ENCODE measurements around the gene ZFP36.

The ZFP36 gene

GRCh38 chr19:39423258-39424086 is 16.8 kb downstream of the ZFP36 start:
- Histone ChIP-seq H3K36me3 (replicated peaks; ENCODE audit: insufficient read depth, low read length) (no peaks in the 10 kb centered on the region), H3K9ac (ENCODE audit: low read length) (no peak overlapping the region)

GRCh38 chr19:39424934-39425333 is 18.3 kb downstream of the ZFP36 start:
- Histone ChIP-seq H3K9ac (ENCODE audit: low read length) (no peak overlapping the region), H3K27ac (ENCODE audit: low read length) (no peak overlapping the region), H3F3A (ENCODE audit: insufficient read depth, low read length) (no peaks in the 10 kb centered on the region), H4K20me1 (ENCODE audit: insufficient read depth, low read length) (no peaks in the 10 kb centered on the region), H3K4me2 (ENCODE audit: low read depth, low read length) (no peak overlapping the region), H3K36me3 (replicated peaks; ENCODE audit: insufficient read depth, low read length) (no peaks in the 10 kb centered on the region), H3K9me2 (replicated peaks; ENCODE audit: insufficient read depth, low read length) (no peaks in the 10 kb centered on the region), H3K27me3 (replicated peaks; ENCODE audit: insufficient read depth, low read length) (peaks cover 4% of the 10 kb centered on the region; the same call in 1 of the 2 replicates), H3K4me1 (ENCODE audit: low read length) (no peaks in the 10 kb centered on the region), H3K4me3 (ENCODE audit: low read length) (no peak overlapping the region), H2AFZ (ENCODE audit: low read length) (no peak overlapping the region), H3K79me2 (ENCODE audit: low read length) (no peaks in the 10 kb centered on the region), H3K9me3 (replicated peaks; ENCODE audit: insufficient read depth, low read length) (no peaks in the 10 kb centered on the region)
- DNase-seq = no peak
- TF ChIP-seq EZH2 (optimal IDR thresholded peaks at IDR 0.05; ENCODE audit: low read depth, low read length) (no peak), EZH2phosphoT487 (IDR thresholded peaks at IDR 0.05; ENCODE audit: low read length) (no peak), CTCF (IDR thresholded peaks at IDR 0.05; ENCODE audit: low read length) (no peak)

More at GRCh38 chr19:39423258-39424086, 16.8 kb downstream of the ZFP36 start:
- H3K9me3 ChIP-seq (replicated peaks; ENCODE audit: insufficient read depth, low read length) = no peaks in the 10 kb centered on the region
- H2AFZ ChIP-seq (ENCODE audit: low read length) = no peak overlapping the region
- no peak overlapping the region for H3K4me2 ChIP-seq (ENCODE audit: low read depth, low read length)
- TF ChIP-seq EZH2phosphoT487 (IDR thresholded peaks at IDR 0.05; ENCODE audit: low read length) (no peak), CTCF (IDR thresholded peaks at IDR 0.05; ENCODE audit: low read length) (no peak), EZH2 (optimal IDR thresholded peaks at IDR 0.05; ENCODE audit: low read depth, low read length) (no peak)
- DNase-seq = no peak
- H3K27ac ChIP-seq (ENCODE audit: low read length) = no peak overlapping the region
- H3K27me3 ChIP-seq (replicated peaks; ENCODE audit: insufficient read depth, low read length) = peaks cover 4% of the 10 kb centered on the region; the same call in 1 of the 2 replicates
- no peaks in the 10 kb centered on the region for H3K9me2 ChIP-seq (replicated peaks; ENCODE audit: insufficient read depth, low read length)
- H3K4me3 ChIP-seq (ENCODE audit: low read length) = no peak overlapping the region
- no peaks in the 10 kb centered on the region for H3F3A ChIP-seq (ENCODE audit: insufficient read depth, low read length)
- no peaks in the 10 kb centered on the region for H3K79me2 ChIP-seq (ENCODE audit: low read length)
- H3K4me1 ChIP-seq (ENCODE audit: low read length) = no peaks in the 10 kb centered on the region
- H4K20me1 ChIP-seq (ENCODE audit: insufficient read depth, low read length) = no peaks in the 10 kb centered on the region

- Histone ChIP-seq H3K4me1 (ENCODE audit: low read length) (peaks cover 4% of the 10 kb centered on the region; the same call in 1 of the 2 replicates), H3K4me2 (ENCODE audit: low read depth, low read length) (no peak overlapping the region), H3K9me3 (replicated peaks; ENCODE audit: insufficient read depth, low read length) (no peaks in the 10 kb centered on the region), H3K9ac (ENCODE audit: low read length) (no peak overlapping the region), H3K27me3 (replicated peaks; ENCODE audit: insufficient read depth, low read length) (peaks cover 4% of the 10 kb centered on the region; the same call in 1 of the 2 replicates), H3K36me3 (replicated peaks; ENCODE audit: insufficient read depth, low read length) (no peaks in the 10 kb centered on the region), H3K27ac (ENCODE audit: low read length) (no peak overlapping the region), H4K20me1 (ENCODE audit: insufficient read depth, low read length) (no peaks in the 10 kb centered on the region), H3K9me2 (replicated peaks; ENCODE audit: insufficient read depth, low read length) (no peaks in the 10 kb centered on the region), H2AFZ (ENCODE audit: low read length) (no peak overlapping the region), H3F3A (ENCODE audit: insufficient read depth, low read length) (peaks cover 5% of the 10 kb centered on the region), H3K4me3 (ENCODE audit: low read length) (no peak overlapping the region), H3K79me2 (ENCODE audit: low read length) (no peaks in the 10 kb centered on the region)
- no peak for TF ChIP-seq EZH2phosphoT487 (IDR thresholded peaks at IDR 0.05; ENCODE audit: low read length)
- TF ChIP-seq CTCF (IDR thresholded peaks at IDR 0.05; ENCODE audit: low read length) = no peak
- no peak for TF ChIP-seq EZH2 (optimal IDR thresholded peaks at IDR 0.05; ENCODE audit: low read depth, low read length)
- DNase-seq = no peak
Measured at GRCh38 chr19:39425744-39426143, 19.1 kb downstream of the ZFP36 start.
